Vagina (tissue), 2 donors: ENCODE results near the gene WT1. TPM values are rescaled to one million over a fixed set of nuclear protein-coding genes. Genes with fewer than 3 reads are reported as not detected.

ENCODE experiments used
- DNase-seq, 2 donors: peaks; one replicate each; pipeline ENCODE4 v3.0.0-alpha.2; 2017; ENCODE audit errors: extremely low spot score in 2 of 2
- H3K27ac ChIP-seq: fragments of 200-600 bp; sonication (generic); one replicate; pipeline ENCODE4 v1.5.1; 2019
- H3K27me3 ChIP-seq: fragments of 200-600 bp; sonication (generic); one replicate; pipeline ENCODE4 v1.5.1; 2019
- H3K36me3 ChIP-seq, 2 donors: fragments of 200-600 bp; sonication (generic); one replicate each; pipeline ENCODE4 v1.5.1; 2017 to 2019
- H3K4me1 ChIP-seq: fragments of 200-600 bp; sonication (generic); one replicate; pipeline ENCODE4 v1.5.1; 2019
- H3K4me3 ChIP-seq, 2 donors: fragments of 200-600 bp; sonication (generic); 1 replicate in 1 of 2; 2 replicates in 1 of 2; pipeline ENCODE4 v1.5.1; 2016 to 2019
- H3K9me3 ChIP-seq: fragments of 200-600 bp; sonication (generic); one replicate; pipeline ENCODE4 v1.5.1; 2019
- POLR2A ChIP-seq, 2 donors: fragments of 450-650 bp; IDR thresholded peaks; one replicate each; pipeline ENCODE4 v1.6.1; 2017; ENCODE audit warnings: antibody characterized with exemption in 2 of 2, mild to moderate bottlenecking in 2 of 2, moderate library complexity in 2 of 2
- POLR2AphosphoS5 ChIP-seq, 2 donors: sonication (generic); formaldehyde crosslinking; IDR thresholded peaks; one replicate each; pipeline ENCODE4 v1.9.0; 2017; ENCODE audit warnings: antibody characterized with exemption in 2 of 2, mild to moderate bottlenecking in 2 of 2, low read depth in 1 of 2; ENCODE audit not compliant: insufficient read depth in 1 of 2
- intact Hi-C: fragments of 100-400 bp; cut with DNase I; formaldehyde crosslinking; loops from one replicate; pipeline ENCODE4 v1.15.1; 2023
- total RNA-seq: library from RNA; depleted of rRNA; stranded (reverse); fragments of >200 nt; gene quantifications from one replicate; pipeline ENCODE4 v1.2.3, GENCODE V29; 2016
- TF ChIP-seq, protein P1 (sequence below), 3 experiments: fragments of 450-650 bp in 2 of 3; fragments of 200-600 bp in 1 of 3; sonication (generic) in 1 of 3; IDR thresholded peaks; one replicate each; pipeline ENCODE4 v1.5.1; 2017 to 2019; ENCODE audit warnings: antibody characterized with exemption in 3 of 3, mild to moderate bottlenecking in 2 of 3, moderate library complexity in 2 of 3

WT1 gene
- total RNA-seq, 1 donor from 2014 or later, result 32.7 TPM

DNA sequence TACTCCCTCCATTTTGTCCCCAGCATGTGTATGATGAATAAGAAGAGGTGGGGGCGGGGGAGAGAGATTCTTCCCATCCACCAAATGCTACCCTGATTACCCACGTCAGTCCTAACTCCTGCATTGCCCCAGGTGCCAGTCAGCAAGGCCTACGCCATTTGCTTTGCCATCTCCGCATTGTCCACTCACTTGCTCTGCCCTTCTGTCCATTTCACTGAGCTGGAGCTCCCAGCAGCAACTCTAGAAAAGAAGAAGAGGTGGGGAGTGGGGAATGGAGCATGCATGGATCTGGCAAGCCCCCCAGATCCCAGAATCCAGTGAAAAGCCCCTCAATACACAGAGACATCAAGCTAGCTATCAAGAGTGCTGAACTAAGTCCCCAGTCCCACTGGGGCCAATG lies 19.0 kb downstream of the WT1 start:
- DNase-seq, result peak in 1 of 2 donors; percentile 74
- Histone ChIP-seq H3K27me3 (no peaks in the 10 kb centered on the region), H3K4me3 (no peak overlapping the region), H3K27ac (no peak overlapping the region), H3K4me1 (no peaks in the 10 kb centered on the region), H3K36me3 (no peaks in the 10 kb centered on the region), H3K9me3 (no peaks in the 10 kb centered on the region)
- TF ChIP-seq POLR2A (IDR thresholded peaks at IDR 0.05), result no peak
- TF ChIP-seq, protein P1, sequence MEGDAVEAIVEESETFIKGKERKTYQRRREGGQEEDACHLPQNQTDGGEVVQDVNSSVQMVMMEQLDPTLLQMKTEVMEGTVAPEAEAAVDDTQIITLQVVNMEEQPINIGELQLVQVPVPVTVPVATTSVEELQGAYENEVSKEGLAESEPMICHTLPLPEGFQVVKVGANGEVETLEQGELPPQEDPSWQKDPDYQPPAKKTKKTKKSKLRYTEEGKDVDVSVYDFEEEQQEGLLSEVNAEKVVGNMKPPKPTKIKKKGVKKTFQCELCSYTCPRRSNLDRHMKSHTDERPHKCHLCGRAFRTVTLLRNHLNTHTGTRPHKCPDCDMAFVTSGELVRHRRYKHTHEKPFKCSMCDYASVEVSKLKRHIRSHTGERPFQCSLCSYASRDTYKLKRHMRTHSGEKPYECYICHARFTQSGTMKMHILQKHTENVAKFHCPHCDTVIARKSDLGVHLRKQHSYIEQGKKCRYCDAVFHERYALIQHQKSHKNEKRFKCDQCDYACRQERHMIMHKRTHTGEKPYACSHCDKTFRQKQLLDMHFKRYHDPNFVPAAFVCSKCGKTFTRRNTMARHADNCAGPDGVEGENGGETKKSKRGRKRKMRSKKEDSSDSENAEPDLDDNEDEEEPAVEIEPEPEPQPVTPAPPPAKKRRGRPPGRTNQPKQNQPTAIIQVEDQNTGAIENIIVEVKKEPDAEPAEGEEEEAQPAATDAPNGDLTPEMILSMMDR (IDR thresholded peaks at IDR 0.05), result no peak
- no peak for TF ChIP-seq POLR2AphosphoS5 (IDR thresholded peaks at IDR 0.05; ENCODE audit: insufficient read depth in 1 of 2, low read depth in 1 of 2)
- intact Hi-C loops, result no loop called here

- H3K27me3 ChIP-seq, result no peaks in the 10 kb centered on the region
- H3K4me1 ChIP-seq, result no peaks in the 10 kb centered on the region
- H3K4me3 ChIP-seq, result no peak overlapping the region
- H3K36me3 ChIP-seq, result no peaks in the 10 kb centered on the region
- intact Hi-C loops, result no loop called here
- TF ChIP-seq POLR2A (IDR thresholded peaks at IDR 0.05) (no peak), POLR2AphosphoS5 (IDR thresholded peaks at IDR 0.05; ENCODE audit: insufficient read depth in 1 of 2, low read depth in 1 of 2) (no peak)
- TF ChIP-seq, protein P1 (IDR thresholded peaks at IDR 0.05), result no peak
- no peak for DNase-seq
- no peaks in the 10 kb centered on the region for H3K9me3 ChIP-seq
- no peak overlapping the region for H3K27ac ChIP-seq
Observed at GRCh38 chr11:32414925-32415324, 20.4 kb downstream of the WT1 start.

GRCh38 chr11:32411942-32412615 lies 23.3 kb downstream of the WT1 start:
- DNase-seq, result no peak
- Histone ChIP-seq H3K4me1 (no peaks in the 10 kb centered on the region), H3K27me3 (no peaks in the 10 kb centered on the region), H3K27ac (no peak overlapping the region), H3K9me3 (no peaks in the 10 kb centered on the region), H3K36me3 (no peaks in the 10 kb centered on the region), H3K4me3 (no peak overlapping the region)
- intact Hi-C loops, result no loop called here
- TF ChIP-seq POLR2A (IDR thresholded peaks at IDR 0.05) (no peak), POLR2AphosphoS5 (IDR thresholded peaks at IDR 0.05; ENCODE audit: insufficient read depth in 1 of 2, low read depth in 1 of 2) (no peak)
- TF ChIP-seq, protein P1 (IDR thresholded peaks at IDR 0.05), result no peak

GRCh38 chr11:32405592-32405991 lies 29.7 kb downstream of the WT1 start:
- Histone ChIP-seq H3K4me3 (no peak overlapping the region), H3K4me1 (no peaks in the 10 kb centered on the region), H3K27me3 (no peaks in the 10 kb centered on the region), H3K36me3 (no peaks in the 10 kb centered on the region), H3K9me3 (no peaks in the 10 kb centered on the region), H3K27ac (no peak overlapping the region)
- TF ChIP-seq, protein P1 (IDR thresholded peaks at IDR 0.05), result no peak
- no peak for TF ChIP-seq POLR2A (IDR thresholded peaks at IDR 0.05)
- TF ChIP-seq POLR2AphosphoS5 (IDR thresholded peaks at IDR 0.05; ENCODE audit: insufficient read depth in 1 of 2, low read depth in 1 of 2), result no peak
- intact Hi-C loops, result no loop called here
- DNase-seq, result no peak

GRCh38 chr11:32402836-32403235 lies 32.5 kb downstream of the WT1 start:
- intact Hi-C loops, result no loop called here
- Histone ChIP-seq H3K36me3 (no peaks in the 10 kb centered on the region), H3K4me1 (no peaks in the 10 kb centered on the region), H3K27ac (no peak overlapping the region), H3K4me3 (no peak overlapping the region), H3K9me3 (no peaks in the 10 kb centered on the region), H3K27me3 (no peaks in the 10 kb centered on the region)
- TF ChIP-seq POLR2A (IDR thresholded peaks at IDR 0.05) (no peak), POLR2AphosphoS5 (IDR thresholded peaks at IDR 0.05; ENCODE audit: insufficient read depth in 1 of 2, low read depth in 1 of 2) (no peak)
- TF ChIP-seq, protein P1 (IDR thresholded peaks at IDR 0.05), result no peak
- DNase-seq, result no peak
